Body of pancreas (tissue), 4 donors: ENCODE measurements around the gene ERCC6L2. TPM values are rescaled to one million over a fixed set of nuclear protein-coding genes. Genes with fewer than 3 reads are reported as not detected.

Source experiments
- ATAC-seq: fragments of 150-250 bp; one replicate; pipeline ENCODE4 v1.9.1; 2016
- DNase-seq, 4 donors: peaks; one replicate each; pipeline ENCODE4 v3.0.0-alpha.2; 2019
- H3K27ac ChIP-seq, 4 donors: fragments of 200-600 bp; sonication (generic); 1 replicate in 3 of 4; 2 replicates in 1 of 4; pipeline versions ENCODE4 v1.5.1 to v1.6.1; 2016 to 2019; ENCODE audit warnings: mild to moderate bottlenecking in 1 of 4, mixed read lengths in 1 of 4, moderate library complexity in 1 of 4
- H3K27me3 ChIP-seq, 2 donors: fragments of 200-600 bp; sonication (generic); one replicate each; pipeline ENCODE4 v1.6.0; 2016; ENCODE audit warnings: mild to moderate bottlenecking in 1 of 2
- H3K36me3 ChIP-seq, 2 donors: fragments of 200-600 bp; sonication (generic); replicated peaks in 1 of 2; 2 replicates each; pipeline ENCODE4 v1.5.1; 2016; ENCODE audit warnings: low read depth in 2 of 2; ENCODE audit not compliant: insufficient read depth in 1 of 2
- H3K4me1 ChIP-seq: fragments of 200-600 bp; sonication (generic); one replicate; pipeline ENCODE4 v1.6.0; 2016
- H3K4me3 ChIP-seq, 2 donors: fragments of 200-600 bp; sonication (generic); 1 replicate in 1 of 2; 2 replicates in 1 of 2; pipeline ENCODE4 v1.5.1; 2016 to 2019
- H3K9me3 ChIP-seq, 3 donors: fragments of 200-600 bp; sonication (generic); 1 replicate in 2 of 3; 2 replicates in 1 of 3; pipeline ENCODE4 v1.5.1; 2016
- POLR2A ChIP-seq, 3 donors: fragments of 450-650 bp; IDR thresholded peaks; one replicate each; pipeline ENCODE4 v1.6.1; 2016; ENCODE audit warnings: antibody characterized with exemption in 3 of 3, mild to moderate bottlenecking in 2 of 3
- WGBS, 2 donors: methylation state at CpG; one replicate each; pipeline ENCODE4 v1.1.5; 2017; 5-methylcytosine and 5-hydroxymethylcytosine counted together
- intact Hi-C: fragments of 100-400 bp; cut with DNase I; formaldehyde crosslinking; loops from one replicate; pipeline ENCODE4 v1.15.1; 2023
- total RNA-seq, 2 donors: library from RNA; depleted of rRNA; stranded (reverse); fragments of >200 nt; gene quantifications; one replicate each; pipeline ENCODE4 v1.1.0, GENCODE V29; 2016
- TF ChIP-seq, protein P1 (sequence below), 7 experiments: fragments of 450-650 bp in 4 of 7; fragments of 200-600 bp in 3 of 7; sonication (generic) in 3 of 7; IDR thresholded peaks; one replicate each; pipeline ENCODE4 v1.5.1; 2016 to 2019; ENCODE audit warnings: antibody characterized with exemption in 7 of 7

Gene ERCC6L2
- total RNA-seq, 2 donors from 2014 or later = 30.4 to 58.3 TPM

DNA sequence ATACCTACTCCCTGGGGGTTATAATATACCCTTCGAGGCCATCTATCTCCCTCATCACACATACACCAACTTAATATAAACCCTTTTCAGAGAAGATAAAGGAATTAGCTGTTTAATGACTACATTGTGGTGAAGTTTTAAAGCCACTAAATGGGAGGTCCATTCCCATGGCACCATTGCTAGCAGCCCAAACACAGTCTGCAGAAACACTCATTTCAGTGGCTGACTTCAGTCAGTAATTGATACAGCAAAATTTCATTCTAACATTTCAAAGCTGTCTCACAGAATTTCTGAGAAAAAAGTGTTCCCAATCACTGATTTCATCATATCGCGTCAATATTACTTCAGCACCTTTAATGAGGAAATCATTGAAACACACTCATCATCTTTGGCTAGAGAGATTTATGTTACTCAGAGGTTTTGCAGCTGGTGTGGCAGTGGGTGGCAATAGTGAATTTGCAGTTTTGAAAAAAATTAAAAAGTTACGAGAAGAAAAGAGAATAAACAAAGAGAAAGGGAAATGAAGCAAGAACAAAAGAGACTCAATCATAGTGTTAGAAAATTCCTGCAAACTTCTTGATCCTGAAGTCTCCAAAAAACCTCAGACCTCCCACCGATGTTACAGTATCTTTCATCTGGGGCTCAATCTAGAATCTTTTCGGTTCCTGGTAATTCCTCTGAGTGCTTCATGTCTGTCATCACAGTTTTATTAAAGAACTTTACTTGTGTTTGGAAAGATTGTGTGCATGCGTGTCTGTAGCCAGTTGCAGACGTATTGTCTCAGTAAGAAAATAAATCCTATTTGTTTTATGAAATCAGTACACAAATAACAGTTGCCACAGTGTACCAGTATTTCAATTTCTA is 105.0 kb downstream of the ERCC6L2 start:
- Histone ChIP-seq H3K4me1 (no peaks in the 10 kb centered on the region), H3K36me3 (no peaks in the 10 kb centered on the region), H3K27ac (no peak overlapping the region), H3K9me3 (no peaks in the 10 kb centered on the region), H3K27me3 (no peaks in the 10 kb centered on the region), H3K4me3 (no peak overlapping the region)
- no peak for DNase-seq
- TF ChIP-seq, protein P1, sequence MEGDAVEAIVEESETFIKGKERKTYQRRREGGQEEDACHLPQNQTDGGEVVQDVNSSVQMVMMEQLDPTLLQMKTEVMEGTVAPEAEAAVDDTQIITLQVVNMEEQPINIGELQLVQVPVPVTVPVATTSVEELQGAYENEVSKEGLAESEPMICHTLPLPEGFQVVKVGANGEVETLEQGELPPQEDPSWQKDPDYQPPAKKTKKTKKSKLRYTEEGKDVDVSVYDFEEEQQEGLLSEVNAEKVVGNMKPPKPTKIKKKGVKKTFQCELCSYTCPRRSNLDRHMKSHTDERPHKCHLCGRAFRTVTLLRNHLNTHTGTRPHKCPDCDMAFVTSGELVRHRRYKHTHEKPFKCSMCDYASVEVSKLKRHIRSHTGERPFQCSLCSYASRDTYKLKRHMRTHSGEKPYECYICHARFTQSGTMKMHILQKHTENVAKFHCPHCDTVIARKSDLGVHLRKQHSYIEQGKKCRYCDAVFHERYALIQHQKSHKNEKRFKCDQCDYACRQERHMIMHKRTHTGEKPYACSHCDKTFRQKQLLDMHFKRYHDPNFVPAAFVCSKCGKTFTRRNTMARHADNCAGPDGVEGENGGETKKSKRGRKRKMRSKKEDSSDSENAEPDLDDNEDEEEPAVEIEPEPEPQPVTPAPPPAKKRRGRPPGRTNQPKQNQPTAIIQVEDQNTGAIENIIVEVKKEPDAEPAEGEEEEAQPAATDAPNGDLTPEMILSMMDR (IDR thresholded peaks at IDR 0.05) = no peak
- TF ChIP-seq POLR2A (IDR thresholded peaks at IDR 0.05) = no peak
- intact Hi-C loops = no loop called here
- 81 to 95% methylated on average over 8 of the region's 8 CpGs for WGBS, 2 donors
- no peak for ATAC-seq

DNA sequence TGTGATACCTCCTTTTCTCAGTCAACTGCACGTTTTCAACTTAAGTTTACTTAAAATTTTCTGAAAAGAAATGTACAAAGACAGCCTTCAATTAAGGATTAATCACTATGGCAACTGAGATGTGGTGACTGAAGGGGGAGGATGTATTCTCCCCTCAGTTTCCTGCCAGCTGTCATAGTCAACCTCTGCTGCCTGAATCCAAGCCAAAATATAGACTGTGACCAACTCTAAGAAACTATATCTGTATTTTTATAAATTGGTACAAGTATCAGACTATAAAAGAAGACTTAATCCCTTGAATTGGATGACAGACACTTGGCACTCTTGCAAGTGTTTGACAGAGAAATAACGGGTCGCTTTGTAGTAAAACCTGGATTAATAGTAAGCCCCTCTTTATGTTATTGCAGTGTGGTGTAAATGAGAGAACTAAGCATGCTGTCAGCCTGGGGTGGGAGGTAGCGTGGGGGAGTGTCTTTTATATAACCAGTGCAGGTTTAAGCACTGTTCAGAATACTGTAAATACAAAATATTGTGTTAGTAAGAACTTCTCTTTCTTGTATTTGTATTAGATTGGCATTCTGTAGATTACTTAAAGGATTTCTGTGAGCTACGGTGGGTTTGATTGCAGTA is 106.4 kb downstream of the ERCC6L2 start:
- H3K9me3 ChIP-seq = no peaks in the 10 kb centered on the region
- H3K36me3 ChIP-seq = no peaks in the 10 kb centered on the region
- no peak for TF ChIP-seq POLR2A (IDR thresholded peaks at IDR 0.05)
- TF ChIP-seq, protein P1 (IDR thresholded peaks at IDR 0.05) = no peak
- ATAC-seq (no peak), DNase-seq (no peak)
- H3K4me1 ChIP-seq = no peaks in the 10 kb centered on the region
- H3K27me3 ChIP-seq = no peaks in the 10 kb centered on the region
- 61 to 75% methylated on average over 5 of the region's 5 CpGs for WGBS, 2 donors
- no peak overlapping the region for H3K4me3 ChIP-seq
- intact Hi-C loops = no loop called here
- H3K27ac ChIP-seq = no peak overlapping the region

DNA sequence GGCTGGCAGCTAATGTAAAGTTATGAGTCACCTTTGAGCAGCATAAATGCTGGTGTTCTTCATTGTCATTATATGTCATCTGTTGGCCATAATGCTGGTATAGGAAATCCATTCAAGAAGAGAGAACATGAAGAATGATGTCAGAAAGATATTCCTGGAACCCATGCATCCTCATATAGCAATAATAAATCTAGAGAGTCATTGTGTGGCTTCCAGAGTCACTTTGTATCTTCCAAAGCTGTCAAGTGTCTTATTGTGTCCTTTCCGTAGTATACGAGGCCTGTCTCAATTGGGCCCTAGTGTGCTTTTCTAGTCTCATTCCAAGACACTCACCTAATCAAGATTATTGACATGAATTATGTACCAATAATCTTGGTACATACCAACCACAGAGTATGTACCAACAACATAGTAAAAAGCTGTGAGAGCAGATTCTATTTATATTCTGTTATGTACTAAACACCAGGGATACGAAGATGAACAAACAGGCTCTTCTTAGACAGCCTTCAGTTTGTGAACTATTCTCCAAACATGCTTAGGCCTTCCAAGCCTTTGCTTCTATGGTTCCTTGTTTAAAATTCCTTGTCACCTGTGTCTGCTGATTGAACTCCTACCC is 110.1 kb downstream of the ERCC6L2 start:
- Histone ChIP-seq H3K4me3 (no peak overlapping the region), H3K27ac (no peak overlapping the region), H3K4me1 (no peaks in the 10 kb centered on the region), H3K9me3 (no peaks in the 10 kb centered on the region), H3K36me3 (no peaks in the 10 kb centered on the region), H3K27me3 (no peaks in the 10 kb centered on the region)
- no peak for DNase-seq
- intact Hi-C loops = no loop called here
- no peak for TF ChIP-seq POLR2A (IDR thresholded peaks at IDR 0.05)
- TF ChIP-seq, protein P1 (IDR thresholded peaks at IDR 0.05) = no peak
- WGBS, 2 donors = 96 to 98% methylated on average over 3 of the region's 3 CpGs
- no peak for ATAC-seq

DNA sequence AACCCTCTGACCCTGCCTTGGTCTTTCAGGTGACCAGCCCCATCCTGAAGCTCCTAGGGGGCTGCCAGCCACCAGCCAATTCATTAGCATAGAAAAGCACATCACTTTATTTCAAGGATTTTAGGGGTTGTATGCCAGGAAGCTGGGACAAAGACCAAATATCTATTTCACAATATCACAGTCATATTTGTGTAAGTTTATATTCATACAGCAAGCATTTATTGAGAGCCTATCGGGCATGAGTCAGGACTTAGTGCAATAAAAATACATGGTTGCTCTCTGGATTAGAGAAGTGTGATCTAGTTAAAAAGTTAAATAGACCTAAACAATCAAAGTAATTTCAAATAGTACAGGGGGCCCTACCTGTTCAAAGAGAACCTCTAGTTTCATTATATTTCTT is 113.8 kb downstream of the ERCC6L2 start:
- no peaks in the 10 kb centered on the region for H3K36me3 ChIP-seq
- H3K9me3 ChIP-seq = no peaks in the 10 kb centered on the region
- ATAC-seq = no peak
- intact Hi-C loops = no loop called here
- DNase-seq = no peak
- WGBS, 2 donors = 76 to 96% methylated on average over 1 of the region's 1 CpG
- TF ChIP-seq POLR2A (IDR thresholded peaks at IDR 0.05) = no peak
- TF ChIP-seq, protein P1 (IDR thresholded peaks at IDR 0.05) = no peak
- no peak overlapping the region for H3K4me3 ChIP-seq
- no peaks in the 10 kb centered on the region for H3K27me3 ChIP-seq
- H3K4me1 ChIP-seq = no peaks in the 10 kb centered on the region
- H3K27ac ChIP-seq = no peak overlapping the region
